Activated naive CD4-positive, alpha-beta T cell treated with anti-CD3 and anti-CD28 coated beads for 36 hours (primary cell): ENCODE results near the gene STARD9. TPM values are rescaled to one million over a fixed set of nuclear protein-coding genes. Genes with fewer than 3 reads are reported as not detected.
"Not testable (repeated sequence)": the region's sequence is repeated elsewhere in the genome, so short reads cannot be mapped to it uniquely, and the experiment has no call there.

Source experiments
- CTCF ChIA-PET: fragments of 350-600 bp; sonication (Branson Sonifier 250); formaldehyde crosslinking; loops from one replicate; lab custom pipeline; 2021; ENCODE audit warnings: antibody characterized with exemption; lab: Charles Lee
- DNase-seq: peaks from one replicate; pipeline ENCODE4 v3.0.0-alpha.2; 2020
- H3K27ac Mint-ChIP-seq: one replicate; pipeline ENCODE4 v1.8.0; 2021; ENCODE audit warnings: mild to moderate bottlenecking, mixed read lengths
- H3K27me3 Mint-ChIP-seq: one replicate; pipeline ENCODE4 v1.8.0; 2021; ENCODE audit warnings: low read depth, mixed read lengths
- H3K36me3 Mint-ChIP-seq: one replicate; pipeline ENCODE4 v1.8.0; 2021; ENCODE audit warnings: low read depth, mixed read lengths
- H3K4me1 Mint-ChIP-seq: one replicate; pipeline ENCODE4 v1.8.0; 2021; ENCODE audit warnings: low read depth, mixed read lengths
- H3K4me3 Mint-ChIP-seq: one replicate; pipeline ENCODE4 v1.8.0; 2021; ENCODE audit warnings: mild to moderate bottlenecking, moderate library complexity, mixed read lengths
- H3K9me3 Mint-ChIP-seq: one replicate; pipeline ENCODE4 v1.8.0; 2021; ENCODE audit warnings: mixed read lengths
- intact Hi-C: fragments of 100-400 bp; cut with micrococcal nuclease; formaldehyde crosslinking; loops from one replicate; pipeline ENCODE4 v1.15.1; 2023
- total RNA-seq, 2 experiments: library from RNA; stranded (reverse); gene quantifications; one replicate each; pipeline ENCODE4 v1.2.3, GENCODE V29; 2021

STARD9 gene
- total RNA-seq, 2 experiments from 2014 or later = 1.9 to 2.5 TPM

DNA sequence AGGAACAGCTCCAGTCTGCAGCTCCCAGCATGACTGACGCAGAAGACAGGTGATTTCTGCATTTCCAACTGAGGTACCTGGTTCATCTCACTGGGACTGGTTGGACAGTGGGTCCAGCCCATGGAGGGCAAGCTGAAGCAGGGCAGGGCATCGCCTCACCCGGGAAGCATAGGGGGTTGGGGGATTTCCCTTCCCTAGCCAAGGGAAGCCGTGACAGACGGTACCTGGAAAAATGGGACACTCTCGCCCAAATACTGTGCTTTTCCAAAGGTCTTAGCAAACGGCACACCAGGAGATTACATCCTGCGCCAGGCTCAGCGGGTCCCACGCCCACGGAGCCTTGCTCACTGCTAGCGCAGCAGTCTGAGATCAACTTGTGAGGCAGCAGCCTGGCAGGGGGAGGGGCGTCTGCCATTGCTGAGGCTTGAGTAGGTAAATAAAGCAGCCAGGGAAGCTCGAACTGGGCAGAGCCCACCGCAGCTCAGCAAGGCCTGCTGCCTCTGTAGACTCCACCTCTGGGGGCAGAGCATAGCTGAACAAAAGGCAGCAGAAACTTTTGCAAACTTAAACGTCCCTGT, 188.8 kb downstream of the STARD9 start:
- CTCF ChIA-PET, H3K27me3 Mint-ChIP-seq, DNase-seq, H3K4me3 Mint-ChIP-seq, H3K4me1 Mint-ChIP-seq, H3K27ac Mint-ChIP-seq, intact Hi-C loops: not testable (repeated sequence)
- peaks cover 42% of the 10 kb centered on the region for H3K9me3 Mint-ChIP-seq
- H3K36me3 Mint-ChIP-seq = peaks cover 55% of the 10 kb centered on the region

DNA sequence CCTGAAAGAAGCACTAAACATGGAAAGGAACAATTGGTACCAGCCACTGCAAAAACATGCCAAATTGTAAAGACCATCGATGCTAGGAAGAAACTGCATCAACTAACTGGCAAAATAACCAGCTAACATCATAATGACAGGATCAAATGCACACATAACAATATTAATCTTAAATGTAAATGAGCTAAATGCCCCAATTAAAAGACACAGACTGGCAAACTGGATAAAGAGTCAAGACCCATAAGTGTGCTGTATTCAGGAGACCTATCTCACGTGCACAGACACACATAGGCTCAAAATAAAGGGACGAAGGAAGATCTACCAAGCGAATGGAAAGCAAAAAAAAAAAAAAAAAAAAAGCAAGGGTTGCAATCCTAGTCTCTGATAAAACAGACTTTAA, 190.7 kb downstream of the STARD9 start:
- H3K4me1 Mint-ChIP-seq, H3K4me3 Mint-ChIP-seq, intact Hi-C loops, DNase-seq, CTCF ChIA-PET, H3K27ac Mint-ChIP-seq, H3K27me3 Mint-ChIP-seq: not testable (repeated sequence)
- Mint-ChIP-seq H3K36me3 (peaks cover 62% of the 10 kb centered on the region), H3K9me3 (peaks cover 40% of the 10 kb centered on the region)

Other genes with a start within 250 kb of the STARD9 start
- gene CAPN3, start 216.1 kb upstream of the STARD9 start, total RNA-seq = 1 to 10 TPM in 1 of 2 experiments, under 1 TPM in 1; 0.83 to 1.5 TPM
- 10 to 100 TPM; 40.8 to 41.2 TPM for gene ZNF106, start 84.5 kb upstream of the STARD9 start, total RNA-seq
- gene SNAP23, start 80.0 kb upstream of the STARD9 start, total RNA-seq = 10 to 100 TPM; 33.1 to 34.5 TPM
- 10 to 100 TPM; 14.7 to 16.3 TPM for gene LRRC57, start 26.8 kb upstream of the STARD9 start, total RNA-seq
- 10 to 100 TPM; 46.2 to 55.6 TPM for gene HAUS2, start 26.8 kb upstream of the STARD9 start, total RNA-seq
- gene CDAN1, start 161.5 kb downstream of the STARD9 start, total RNA-seq = 10 to 100 TPM; 19.9 to 21.9 TPM